Osteoblast (primary cell): ENCODE measurements around the gene AGBL5. TPM values are rescaled to one million over a fixed set of nuclear protein-coding genes. Genes with fewer than 3 reads are reported as not detected.
"Not testable (repeated sequence)": the region's sequence is repeated elsewhere in the genome, so short reads cannot be mapped to it uniquely, and the experiment has no call there.

Source experiments
- DNase-seq: peaks from one replicate; pipeline ENCODE4 v3.0.0; 2011; ENCODE audit warnings: low spot score, mixed read lengths; ENCODE audit not compliant: insufficient read length; ENCODE audit errors: missing footprints
- H2AFZ ChIP-seq: 2 replicates; pipeline ENCODE4 v1.6.0; 2011; ENCODE audit warnings: mild to moderate bottlenecking, low read length
- H3K27ac ChIP-seq: 2 replicates; pipeline ENCODE4 v1.5.1; 2011; ENCODE audit warnings: mild to moderate bottlenecking, low read depth, low read length, moderate library complexity
- H3K27me3 ChIP-seq: 2 replicates; pipeline ENCODE4 v1.6.0; 2012; ENCODE audit warnings: mild to moderate bottlenecking, control low read depth, inconsistent platforms, low read length, moderate library complexity; ENCODE audit not compliant: insufficient read depth
- H3K36me3 ChIP-seq: 2 replicates; pipeline ENCODE4 v1.5.1; 2011; ENCODE audit warnings: mild to moderate bottlenecking, low read length, control low read depth, moderate library complexity; ENCODE audit not compliant: insufficient read depth
- H3K4me1 ChIP-seq: 2 replicates; pipeline ENCODE4 v1.5.1; 2011; ENCODE audit warnings: mild to moderate bottlenecking, low read length, control low read depth, moderate library complexity; ENCODE audit not compliant: insufficient read depth
- H3K4me2 ChIP-seq: 2 replicates; pipeline ENCODE4 v1.6.0; 2011; ENCODE audit warnings: mild to moderate bottlenecking, low read length; ENCODE audit not compliant: insufficient read depth
- H3K4me3 ChIP-seq: fragments of 200-600 bp; sonication (generic); 3 replicates; pipeline ENCODE4 v1.5.1; 2012; ENCODE audit warnings: mild to moderate bottlenecking, low read length, inconsistent platforms; ENCODE audit not compliant: insufficient read depth
- H3K79me2 ChIP-seq: 2 replicates; pipeline ENCODE4 v1.6.0; 2012; ENCODE audit warnings: mild to moderate bottlenecking, low read length, control low read depth, inconsistent platforms; ENCODE audit not compliant: insufficient read depth
- H3K9me3 ChIP-seq: 2 replicates; pipeline ENCODE4 v1.5.1; 2011; ENCODE audit warnings: low read depth, low read length, control low read depth
- H4K20me1 ChIP-seq: 2 replicates; pipeline ENCODE4 v1.6.0; 2012; ENCODE audit warnings: mild to moderate bottlenecking, low read length, control low read depth; ENCODE audit not compliant: insufficient read depth
- CTCF ChIP-seq: IDR thresholded peaks from 2 replicates; pipeline ENCODE4 v1.5.1; 2011; ENCODE audit warnings: mild to moderate bottlenecking, low read depth, low read length, moderate library complexity; ENCODE audit errors: extremely low read depth
- total RNA-seq: library from RNA; depleted of rRNA; stranded (reverse); fragments of >200 nt; gene quantifications from 2 replicates; pipeline ENCODE4 v1.2.3, GENCODE V29; 2012

The AGBL5 gene
- total RNA-seq, 1 donor, result 24.6 TPM

DNA sequence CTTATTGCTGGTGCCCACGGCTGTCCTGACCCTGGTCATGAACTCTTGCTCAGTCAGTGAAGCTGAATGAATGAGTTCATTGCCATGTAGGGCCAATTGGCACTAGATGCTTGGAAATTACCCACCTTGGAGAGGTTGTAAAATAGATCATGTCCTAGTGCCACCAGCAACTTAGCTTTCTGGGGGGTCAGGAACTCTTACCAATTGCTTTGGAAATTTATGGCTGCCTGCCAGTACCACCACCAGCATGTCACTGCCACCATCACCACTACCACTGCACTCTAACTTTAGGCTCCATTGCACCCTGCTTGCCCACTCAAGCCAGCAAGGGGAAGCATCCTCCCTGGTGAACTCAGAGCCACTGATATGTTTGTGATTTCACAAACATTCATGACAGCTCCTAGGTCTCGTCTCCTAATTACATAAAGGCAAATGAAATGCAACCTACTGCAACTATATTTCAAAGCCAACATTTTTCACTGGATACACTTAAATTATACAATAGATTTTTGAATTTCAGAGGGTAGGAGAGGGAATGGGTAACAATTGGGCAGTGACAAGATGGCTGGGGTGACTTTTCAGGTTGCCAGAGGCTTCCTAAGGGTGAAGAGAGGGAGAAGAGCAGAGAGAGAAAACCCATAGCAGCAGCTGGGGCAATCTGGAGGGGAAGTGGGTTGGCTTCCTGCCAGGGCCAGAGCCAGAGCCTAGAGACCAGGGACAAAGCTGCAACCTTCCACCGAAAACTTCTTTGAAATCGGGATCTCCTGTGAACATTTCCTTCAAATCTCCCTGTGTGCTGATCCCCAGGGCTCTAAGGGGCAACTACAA, 23.5 kb downstream of the AGBL5 start:
- no peak overlapping the region for H2AFZ ChIP-seq
- peaks cover 4% of the 10 kb centered on the region for H3K36me3 ChIP-seq
- peaks cover 53% of the 10 kb centered on the region for H3K4me1 ChIP-seq
- no peaks in the 10 kb centered on the region for H3K27me3 ChIP-seq
- TF ChIP-seq CTCF, result no peak
- H3K4me3 ChIP-seq, result no peak overlapping the region
- peaks cover 30% of the 10 kb centered on the region for H3K79me2 ChIP-seq
- peak; percentile 66 for DNase-seq
- no peak overlapping the region for H3K4me2 ChIP-seq
- no peaks in the 10 kb centered on the region for H3K9me3 ChIP-seq
- H4K20me1 ChIP-seq, result peaks cover 7% of the 10 kb centered on the region
- H3K27ac ChIP-seq, result no peak overlapping the region

GRCh38 chr2:27075566-27075871, 24.1 kb downstream of the AGBL5 start:
- not testable (repeated sequence) for H3K36me3 ChIP-seq, H3K27ac ChIP-seq, H3K4me2 ChIP-seq, H3K4me3 ChIP-seq, H3K27me3 ChIP-seq, H3K9me3 ChIP-seq, H2AFZ ChIP-seq, DNase-seq, H4K20me1 ChIP-seq
- Histone ChIP-seq H3K4me1 (peaks cover 53% of the 10 kb centered on the region), H3K79me2 (peaks cover 30% of the 10 kb centered on the region)

- peak; percentile 46 for DNase-seq
- no peaks in the 10 kb centered on the region for H3K27me3 ChIP-seq
- peaks cover 1% of the 10 kb centered on the region for H3K36me3 ChIP-seq
- H3K27ac ChIP-seq, result no peak overlapping the region
- peaks cover 7% of the 10 kb centered on the region for H4K20me1 ChIP-seq
- H3K9me3 ChIP-seq, result no peaks in the 10 kb centered on the region
- no peak overlapping the region for H3K4me2 ChIP-seq
- no peak overlapping the region for H2AFZ ChIP-seq
- no peak for TF ChIP-seq CTCF
- no peak overlapping the region for H3K4me3 ChIP-seq
- H3K4me1 ChIP-seq, result peaks cover 59% of the 10 kb centered on the region
- peaks cover 30% of the 10 kb centered on the region for H3K79me2 ChIP-seq
These were observed 24.9 kb downstream of the AGBL5 start for GRCh38 chr2:27076323-27076722.

DNA sequence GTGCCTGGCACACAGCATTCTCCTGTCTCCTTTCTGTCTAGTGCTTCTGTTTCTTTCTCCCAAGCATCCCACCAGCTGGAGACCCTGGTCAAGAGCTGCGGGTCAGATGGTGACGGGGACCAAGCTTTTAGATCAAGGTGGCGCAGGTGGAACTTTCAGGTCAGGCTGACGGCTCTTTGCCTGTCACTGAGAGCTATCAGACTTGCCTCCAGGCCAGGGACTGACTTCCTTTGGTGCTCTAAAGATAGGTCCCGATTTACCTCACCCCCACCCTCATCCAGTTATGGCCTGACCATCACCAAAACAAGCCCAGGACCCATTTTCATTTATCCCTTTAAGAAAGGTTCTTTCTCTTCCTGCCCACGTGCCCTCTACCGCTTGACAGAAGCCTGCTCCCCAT, 25.8 kb downstream of the AGBL5 start:
- Histone ChIP-seq H3K4me3 (no peak overlapping the region), H3K9me3 (no peaks in the 10 kb centered on the region), H3K79me2 (peaks cover 37% of the 10 kb centered on the region), H3K27me3 (no peaks in the 10 kb centered on the region), H3K4me1 (peaks cover 59% of the 10 kb centered on the region), H2AFZ (no peak overlapping the region), H3K36me3 (peaks cover 9% of the 10 kb centered on the region), H3K4me2 (no peak overlapping the region), H4K20me1 (peaks cover 16% of the 10 kb centered on the region), H3K27ac (no peak overlapping the region)
- TF ChIP-seq CTCF, result no peak
- peak; percentile 51 for DNase-seq
